Endothelial cell of umbilical vein (primary cell): ENCODE results near the gene AFG3L2. TPM values are rescaled to one million over a fixed set of nuclear protein-coding genes. Genes with fewer than 3 reads are reported as not detected.

ENCODE experiments used
- BruUV-seq: library from RNA; stranded (reverse); fragments of 400-500 nt; replicated peaks from 2 replicates; lab custom pipeline; 2021; lab: Mats Ljungman, UMichigan
- CTCF ChIA-PET: fragments of 300-600, 350-600 bp; sonication (Branson Sonifier 250); formaldehyde crosslinking; loops from one replicate; lab custom pipeline; 2021; ENCODE audit warnings: antibody characterized with exemption, inconsistent platforms; lab: Charles Lee
- POLR2A ChIA-PET: fragments of 300-600, 350-600 bp; sonication (Branson Sonifier 250); formaldehyde crosslinking; loops from one replicate; lab custom pipeline; 2021; ENCODE audit warnings: antibody characterized with exemption, inconsistent platforms; lab: Charles Lee
- DNase-seq: peaks from one replicate; pipeline ENCODE4 v3.0.0-alpha.2; 2011; ENCODE audit warnings: low read depth, low spot score
- FAIRE-seq: peaks from 2 replicates; lab custom pipeline; 2011; peaks lifted over from hg19 to GRCh38; lab: Jason Lieb, UNC
- H2AFZ ChIP-seq: 2 replicates; pipeline ENCODE4 v1.6.0; 2012; ENCODE audit warnings: low read depth, low read length, control low read depth, inconsistent platforms
- H3K27ac ChIP-seq: 2 replicates; pipeline ENCODE4 v1.5.1; 2011; ENCODE audit warnings: low read depth, mild to moderate bottlenecking, control low read depth, low read length, moderate library complexity; ENCODE audit not compliant: insufficient read depth
- H3K27me3 ChIP-seq, 2 experiments: 2 replicates each; pipeline versions ENCODE4 v1.6.0 to v1.6.1; 2011; ENCODE audit warnings: low read length in 2 of 2, mixed read lengths in 1 of 2; ENCODE audit not compliant: control insufficient read depth in 2 of 2, insufficient read depth in 2 of 2
- H3K36me3 ChIP-seq, 2 experiments: 2 replicates in 1 of 2; 3 replicates in 1 of 2; pipeline ENCODE4 v1.5.1; 2011; ENCODE audit warnings: low read length in 2 of 2, mild to moderate bottlenecking in 1 of 2, moderate library complexity in 1 of 2; ENCODE audit not compliant: control insufficient read depth in 2 of 2, insufficient read depth in 2 of 2; ENCODE audit errors: extremely low read depth in 1 of 2
- H3K4me1 ChIP-seq: 3 replicates; pipeline ENCODE4 v1.5.1; 2011; ENCODE audit warnings: mild to moderate bottlenecking, low read length; ENCODE audit not compliant: control insufficient read depth, insufficient read depth; ENCODE audit errors: extremely low read depth
- H3K4me2 ChIP-seq: 2 replicates; pipeline ENCODE4 v1.6.1; 2011; ENCODE audit warnings: low read length, control low read depth, mixed read lengths; ENCODE audit not compliant: insufficient read depth
- H3K4me3 ChIP-seq, 3 experiments: fragments of 200-600 bp in 1 of 3; sonication (generic), shearing (Covaris generic) in 1 of 3; replicated peaks in 1 of 3; 2 replicates each; pipeline ENCODE4 v1.5.1; 2011 to 2016; ENCODE audit warnings: control low read depth in 3 of 3, low read length in 3 of 3, mild to moderate bottlenecking in 2 of 3, inconsistent platforms in 1 of 3, low read depth in 1 of 3, moderate library complexity in 1 of 3; ENCODE audit not compliant: insufficient read depth in 1 of 3
- H3K79me2 ChIP-seq: 2 replicates; pipeline ENCODE4 v1.6.0; 2012; ENCODE audit warnings: low read length, inconsistent platforms; ENCODE audit not compliant: control insufficient read depth, insufficient read depth
- H3K9ac ChIP-seq: replicated peaks from 2 replicates; pipeline ENCODE3; 2011; ENCODE audit warnings: low read length, control low read depth; ENCODE audit not compliant: insufficient read depth; ENCODE audit errors: extremely low read depth
- H3K9me1 ChIP-seq: replicated peaks from 3 replicates; pipeline ENCODE4 v1.6.0; 2011; ENCODE audit warnings: mild to moderate bottlenecking, low read length; ENCODE audit not compliant: control insufficient read depth, insufficient read depth; ENCODE audit errors: extremely low read depth
- H3K9me3 ChIP-seq: replicated peaks from 2 replicates; pipeline ENCODE4 v1.5.1; 2012; ENCODE audit warnings: low read length, inconsistent platforms; ENCODE audit not compliant: control insufficient read depth, insufficient read depth
- H4K20me1 ChIP-seq: replicated peaks from 2 replicates; pipeline ENCODE3; 2011; ENCODE audit warnings: mild to moderate bottlenecking, low read length; ENCODE audit not compliant: control insufficient read depth, insufficient read depth; ENCODE audit errors: extremely low read depth
- EZH2 ChIP-seq: IDR thresholded peaks from 2 replicates; pipeline ENCODE4 v1.6.1; 2012; ENCODE audit warnings: borderline replicate concordance, low read depth, mild to moderate bottlenecking, moderate library complexity, low read length, inconsistent platforms; ENCODE audit not compliant: severe bottlenecking
- FOS ChIP-seq: IDR thresholded peaks from 2 replicates; pipeline ENCODE4 v1.6.1; 2011; ENCODE audit warnings: mild to moderate bottlenecking, low read length, moderate library complexity, borderline replicate concordance; ENCODE audit not compliant: insufficient read depth
- GATA2 ChIP-seq: IDR thresholded peaks from 2 replicates; pipeline ENCODE4 v1.7.0; 2011; ENCODE audit warnings: low read depth, mild to moderate bottlenecking, moderate library complexity, mixed read lengths, low read length; ENCODE audit not compliant: insufficient read length, insufficient read depth
- JUN ChIP-seq: IDR thresholded peaks from 2 replicates; pipeline ENCODE4 v1.6.1; 2011; ENCODE audit warnings: borderline replicate concordance, low read depth; ENCODE audit not compliant: insufficient read length, insufficient read depth
- MYC ChIP-seq: IDR thresholded peaks from one replicate; pipeline ENCODE4 v1.6.1; 2011; ENCODE audit warnings: mild to moderate bottlenecking, low read depth, low read length
- POLR2A ChIP-seq: IDR thresholded peaks from 2 replicates; pipeline ENCODE4 v1.6.1; 2012; ENCODE audit warnings: low read depth, mild to moderate bottlenecking, control low read depth, low read length
- POLR2AphosphoS5 ChIP-seq: IDR thresholded peaks from 2 replicates; pipeline ENCODE4 v1.6.1; 2012; ENCODE audit warnings: low read depth, mild to moderate bottlenecking, control low read depth, low read length, moderate library complexity; ENCODE audit not compliant: insufficient read depth
- dilution Hi-C: fragments of 300-500 bp; cut with MboI; formaldehyde crosslinking; loops from one replicate; pipeline ENCODE4 v1.15.0; 2019; ENCODE audit warnings: low sequenced_read_pairs; ENCODE audit not compliant: extremely low pct_ligation_motif_present
- intact Hi-C: fragments of 100-400 bp; cut with micrococcal nuclease; formaldehyde crosslinking; loops from one replicate; pipeline ENCODE4 v1.10.0; 2022
- polyA plus RNA-seq, 4 experiments: library from polyadenylated mRNA; depleted of rRNA in 3 of 4; stranded (reverse) in 3 of 4; unstranded in 1 of 4; fragments of >200 nt; gene quantifications; 2 replicates each; pipeline versions ENCODE4 v1.2.1 to v1.2.3, GENCODE V29; 2011 to 2012; ENCODE audit warnings: missing spikeins in 1 of 4
- total RNA-seq: library from RNA; stranded (reverse); gene quantifications from 2 replicates; pipeline ENCODE4 v1.2.3, GENCODE V29; 2021
- TF ChIP-seq, protein P1 (sequence below), 2 donors: IDR thresholded peaks; 1 replicate in 1 of 2; 2 replicates in 1 of 2; pipeline ENCODE4 v1.5.1; 2011; ENCODE audit warnings: low read length in 2 of 2, mild to moderate bottlenecking in 2 of 2, moderate library complexity in 2 of 2, control low read depth in 1 of 2, inconsistent platforms in 1 of 2, low read depth in 1 of 2; ENCODE audit not compliant: insufficient read depth in 1 of 2; ENCODE audit errors: extremely low read depth in 1 of 2
- TF ChIP-seq, protein P2 (sequence below): IDR thresholded peaks from 2 replicates; pipeline ENCODE4 v1.6.1; 2011; ENCODE audit not compliant: insufficient read depth, insufficient read length

The AFG3L2 gene
- total and polyA plus RNA-seq, 2 donors (not counting 3 experiments of a cell fraction or from before 2014, with no cell fraction given), result 19.3 to 42.4 TPM

DNA sequence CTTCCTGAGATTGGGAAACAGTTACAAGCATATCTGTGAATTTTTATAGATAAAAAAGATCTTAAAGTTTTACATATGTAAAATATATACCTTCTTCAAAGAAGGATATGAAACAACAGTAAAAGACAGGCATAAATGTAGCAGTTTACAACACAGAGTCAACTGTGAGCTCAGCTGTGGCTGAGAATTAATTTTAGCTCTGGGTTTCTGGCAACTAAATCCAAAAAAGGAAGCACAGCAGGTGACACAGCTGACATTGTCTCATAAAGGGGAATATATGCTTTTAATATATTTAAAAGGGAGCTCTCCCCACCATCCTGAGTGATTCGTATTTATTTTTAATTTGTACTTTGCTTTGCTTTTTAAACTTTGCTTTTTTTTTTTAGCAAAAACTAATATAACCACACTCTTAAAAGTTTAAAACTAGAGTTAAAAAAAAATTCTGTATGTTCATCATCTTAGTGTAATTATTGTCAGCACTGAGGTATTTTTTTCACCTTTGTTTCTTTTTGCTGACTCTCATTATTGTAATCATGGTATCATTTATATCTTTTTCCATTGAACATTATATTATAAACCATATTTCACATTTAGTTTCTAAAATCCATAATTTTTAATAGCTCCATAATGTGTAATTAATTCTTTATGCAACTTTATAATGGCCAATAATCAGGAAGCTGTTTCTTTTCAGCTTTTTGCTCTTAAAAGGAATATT, 62.3 kb downstream of the AFG3L2 start:
- TF ChIP-seq, protein P1, sequence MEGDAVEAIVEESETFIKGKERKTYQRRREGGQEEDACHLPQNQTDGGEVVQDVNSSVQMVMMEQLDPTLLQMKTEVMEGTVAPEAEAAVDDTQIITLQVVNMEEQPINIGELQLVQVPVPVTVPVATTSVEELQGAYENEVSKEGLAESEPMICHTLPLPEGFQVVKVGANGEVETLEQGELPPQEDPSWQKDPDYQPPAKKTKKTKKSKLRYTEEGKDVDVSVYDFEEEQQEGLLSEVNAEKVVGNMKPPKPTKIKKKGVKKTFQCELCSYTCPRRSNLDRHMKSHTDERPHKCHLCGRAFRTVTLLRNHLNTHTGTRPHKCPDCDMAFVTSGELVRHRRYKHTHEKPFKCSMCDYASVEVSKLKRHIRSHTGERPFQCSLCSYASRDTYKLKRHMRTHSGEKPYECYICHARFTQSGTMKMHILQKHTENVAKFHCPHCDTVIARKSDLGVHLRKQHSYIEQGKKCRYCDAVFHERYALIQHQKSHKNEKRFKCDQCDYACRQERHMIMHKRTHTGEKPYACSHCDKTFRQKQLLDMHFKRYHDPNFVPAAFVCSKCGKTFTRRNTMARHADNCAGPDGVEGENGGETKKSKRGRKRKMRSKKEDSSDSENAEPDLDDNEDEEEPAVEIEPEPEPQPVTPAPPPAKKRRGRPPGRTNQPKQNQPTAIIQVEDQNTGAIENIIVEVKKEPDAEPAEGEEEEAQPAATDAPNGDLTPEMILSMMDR (IDR thresholded peaks at IDR 0.05; ENCODE audit: extremely low read depth in 1 of 2, insufficient read depth in 1 of 2, low read depth in 1 of 2, low read length in 2 of 2), result no peak
- no peak for TF ChIP-seq EZH2
- no peak for TF ChIP-seq POLR2AphosphoS5
- TF ChIP-seq JUN, result no peak
- TF ChIP-seq MYC, result no peak
- no peak for TF ChIP-seq GATA2
- TF ChIP-seq POLR2A, result no peak
- no peak for TF ChIP-seq FOS
- TF ChIP-seq, protein P2, sequence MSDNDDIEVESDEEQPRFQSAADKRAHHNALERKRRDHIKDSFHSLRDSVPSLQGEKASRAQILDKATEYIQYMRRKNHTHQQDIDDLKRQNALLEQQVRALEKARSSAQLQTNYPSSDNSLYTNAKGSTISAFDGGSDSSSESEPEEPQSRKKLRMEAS, result no peak
- H3K79me2 ChIP-seq, result peaks cover 93% of the 10 kb centered on the region
- CTCF ChIA-PET, result interaction anchor here (1.6 to 4.0 kb wide), 6 partner anchors 13 to 43 kb away, joined by 4 to 45 read pairs (median 8); no protein-coding TSS in a partner anchor
- POLR2A ChIA-PET, result interaction anchor here (0.9 to 1.3 kb wide), 3 partner anchors 31 to 62 kb away, joined by 3 to 5 read pairs (median 4); partner anchors contain the start of gene AFG3L2
- no TSS peak for BruUV-seq
- intact Hi-C loops, result no loop called here
- H3K36me3 ChIP-seq, result peaks cover 17 to 46% of the 10 kb centered on the region in 2 experiments
- H3K4me3 ChIP-seq, result no peak overlapping the region
- FAIRE-seq (no peak), DNase-seq (no peak)
- H3K27me3 ChIP-seq, result no peaks in the 10 kb centered on the region
- H3K4me1 ChIP-seq, result peaks cover 37% of the 10 kb centered on the region
- H4K20me1 ChIP-seq, result peaks cover 10% of the 10 kb centered on the region
- H3K4me2 ChIP-seq, result peak overlapping the region; percentile 41
- no peaks in the 10 kb centered on the region for H3K9me1 ChIP-seq
- H3K9me3 ChIP-seq, result no peaks in the 10 kb centered on the region
- dilution Hi-C loops, result no loop called here
- no peak overlapping the region for H3K27ac ChIP-seq
- no peak overlapping the region for H3K9ac ChIP-seq
- no peak overlapping the region for H2AFZ ChIP-seq
